Suprapubic skin (tissue), 3 donors: ENCODE results near the gene VPS41.

Experiments
- CTCF ChIP-seq, 2 donors: fragments of 200-600 bp in 1 of 2; fragments of 450-650 bp in 1 of 2; sonication (generic) in 1 of 2; IDR thresholded peaks; one replicate each; pipeline ENCODE4 v1.5.1; 2016 to 2019; ENCODE audit warnings: antibody characterized with exemption in 2 of 2, mild to moderate bottlenecking in 1 of 2, moderate library complexity in 1 of 2
- EP300 ChIP-seq: sonication (generic); formaldehyde crosslinking; IDR thresholded peaks from one replicate; pipeline ENCODE4 v1.6.1; 2017; ENCODE audit warnings: antibody characterized with exemption

DNA sequence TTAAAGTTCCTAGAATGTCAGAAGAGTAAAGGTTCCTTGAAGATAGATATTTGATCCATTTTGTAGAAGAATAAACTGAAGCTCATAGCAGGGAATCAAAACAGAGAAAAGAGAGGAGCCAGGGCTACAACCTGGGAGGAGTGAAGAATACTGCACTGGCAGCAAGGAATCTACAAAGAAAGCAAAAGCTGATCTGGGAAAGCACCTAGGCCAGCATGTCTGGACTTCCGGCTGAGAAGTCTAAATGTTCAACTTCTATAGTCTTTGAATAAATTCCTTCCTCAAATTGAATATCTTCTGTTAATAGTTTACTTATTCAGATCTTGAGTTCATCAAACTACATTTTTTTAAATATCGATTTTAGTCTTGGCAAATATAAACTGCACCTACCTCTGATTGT is 78.2 kb downstream of the VPS41 start:
- no peak for TF ChIP-seq CTCF (IDR thresholded peaks at IDR 0.05)
- no peak for TF ChIP-seq EP300
